IPS-15b (cell line): ENCODE data around the gene LDLRAD4.

Experiments used
- H3K27me3 ChIP-seq: one replicate; pipeline ENCODE4 v1.6.1; 2013; ENCODE audit warnings: low read length; ENCODE audit not compliant: control insufficient read depth, insufficient read depth
- H3K36me3 ChIP-seq: one replicate; pipeline ENCODE4 v1.6.1; 2013; ENCODE audit warnings: low read length; ENCODE audit not compliant: control insufficient read depth, insufficient read depth
- H3K4me1 ChIP-seq: one replicate; pipeline ENCODE4 v1.6.1; 2013; ENCODE audit warnings: mild to moderate bottlenecking, low read length; ENCODE audit not compliant: control insufficient read depth, insufficient read depth
- H3K4me3 ChIP-seq: one replicate; pipeline ENCODE4 v1.5.1; 2013; ENCODE audit warnings: low read depth, low read length
- H3K9ac ChIP-seq: one replicate; pipeline ENCODE4 v1.6.1; 2013; ENCODE audit warnings: low read depth, mild to moderate bottlenecking, low read length
- H3K9me3 ChIP-seq: one replicate; pipeline ENCODE4 v1.6.1; 2013; ENCODE audit warnings: mild to moderate bottlenecking, low read length; ENCODE audit not compliant: control insufficient read depth, insufficient read depth

LDLRAD4 gene

DNA sequence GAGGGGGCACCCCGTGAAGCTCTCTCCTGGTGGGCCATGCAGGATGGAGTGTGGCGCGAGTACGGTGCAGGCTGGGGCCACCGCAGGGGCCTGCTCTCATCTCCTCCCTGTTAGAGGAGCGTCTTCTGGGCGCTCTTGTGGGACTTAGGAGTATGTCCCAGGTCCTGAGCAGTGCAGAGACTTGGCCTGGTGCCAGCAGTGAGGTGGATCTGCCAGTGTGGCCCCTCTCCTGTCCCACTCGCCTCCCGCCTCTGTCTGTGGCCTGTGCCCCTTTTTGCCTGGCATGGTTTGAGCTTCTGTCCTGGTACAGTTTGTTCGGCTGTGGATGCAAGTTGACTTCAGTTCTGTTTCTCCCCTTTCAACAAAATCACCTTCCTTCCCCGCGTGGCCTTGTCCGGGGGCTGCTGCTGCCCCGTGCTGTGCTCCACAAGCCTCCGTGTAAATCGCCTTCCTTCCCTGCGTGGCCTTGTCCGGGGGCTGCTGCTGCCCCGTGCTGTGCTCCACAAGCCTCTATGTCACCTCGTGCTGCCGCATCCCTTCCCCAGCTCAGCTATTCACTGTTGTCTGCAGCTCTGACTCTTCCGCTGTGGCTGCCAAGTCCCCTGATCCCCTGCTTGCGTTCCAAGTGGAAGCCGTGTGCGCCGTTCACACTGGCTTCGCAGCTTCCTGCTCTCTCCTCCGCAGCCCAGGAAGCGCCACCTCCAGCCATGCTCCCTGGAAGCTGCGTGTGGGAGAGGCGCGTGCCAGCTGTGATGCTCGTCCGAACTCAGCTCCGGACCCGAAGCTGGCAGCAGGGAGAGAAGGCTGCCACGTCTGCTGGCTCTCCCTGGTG lies 13.7 kb downstream of the LDLRAD4 start:
- H3K9me3 ChIP-seq: no peaks in the 10 kb centered on the region
- no peak overlapping the region for H3K9ac ChIP-seq
- no peak overlapping the region for H3K4me3 ChIP-seq
- H3K36me3 ChIP-seq: no peaks in the 10 kb centered on the region
- H3K27me3 ChIP-seq: no peaks in the 10 kb centered on the region
- H3K4me1 ChIP-seq: no peaks in the 10 kb centered on the region

DNA sequence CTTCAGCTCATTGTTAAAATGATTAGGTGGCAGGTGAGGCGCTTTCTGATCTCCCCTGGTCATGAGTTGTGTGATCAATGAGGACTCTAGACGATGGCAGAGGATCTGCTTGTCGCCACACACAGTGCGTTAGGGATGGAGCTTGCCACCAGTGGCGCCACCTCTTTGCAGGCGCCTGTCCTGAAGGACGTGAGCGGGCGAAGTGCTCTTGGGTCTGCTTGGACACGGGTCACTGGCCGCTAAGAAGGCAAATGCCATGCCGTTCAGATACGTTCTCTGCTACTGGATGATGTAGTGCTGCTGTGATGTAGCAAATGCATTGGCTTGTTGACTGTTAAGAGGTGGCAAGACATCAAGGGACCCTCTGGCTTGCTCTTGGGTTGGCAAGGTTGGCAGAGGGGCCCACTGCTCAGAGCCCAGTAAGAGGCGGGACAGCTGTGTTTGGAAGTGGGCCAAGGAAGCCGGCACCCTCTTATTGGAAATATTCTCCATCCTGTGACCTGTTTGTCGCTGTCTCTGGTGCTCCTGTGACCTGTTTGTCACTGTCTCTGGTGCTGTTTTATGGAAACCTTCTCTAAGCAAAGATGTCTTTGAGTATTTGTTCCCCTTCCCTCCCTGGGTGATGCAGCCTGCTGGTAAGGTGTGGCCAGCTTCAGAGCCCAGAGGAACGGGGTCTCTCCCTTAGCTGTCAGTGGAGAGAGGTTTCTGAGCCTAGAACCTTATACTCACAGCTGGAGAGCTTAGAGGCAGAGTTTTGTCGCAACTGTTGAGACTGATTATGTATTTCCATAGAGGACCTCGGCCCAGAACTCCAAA lies 14.6 kb downstream of the LDLRAD4 start:
- no peaks in the 10 kb centered on the region for H3K9me3 ChIP-seq
- H3K9ac ChIP-seq: no peak overlapping the region
- H3K4me1 ChIP-seq: no peaks in the 10 kb centered on the region
- no peaks in the 10 kb centered on the region for H3K36me3 ChIP-seq
- H3K27me3 ChIP-seq: no peaks in the 10 kb centered on the region
- H3K4me3 ChIP-seq: no peak overlapping the region

DNA sequence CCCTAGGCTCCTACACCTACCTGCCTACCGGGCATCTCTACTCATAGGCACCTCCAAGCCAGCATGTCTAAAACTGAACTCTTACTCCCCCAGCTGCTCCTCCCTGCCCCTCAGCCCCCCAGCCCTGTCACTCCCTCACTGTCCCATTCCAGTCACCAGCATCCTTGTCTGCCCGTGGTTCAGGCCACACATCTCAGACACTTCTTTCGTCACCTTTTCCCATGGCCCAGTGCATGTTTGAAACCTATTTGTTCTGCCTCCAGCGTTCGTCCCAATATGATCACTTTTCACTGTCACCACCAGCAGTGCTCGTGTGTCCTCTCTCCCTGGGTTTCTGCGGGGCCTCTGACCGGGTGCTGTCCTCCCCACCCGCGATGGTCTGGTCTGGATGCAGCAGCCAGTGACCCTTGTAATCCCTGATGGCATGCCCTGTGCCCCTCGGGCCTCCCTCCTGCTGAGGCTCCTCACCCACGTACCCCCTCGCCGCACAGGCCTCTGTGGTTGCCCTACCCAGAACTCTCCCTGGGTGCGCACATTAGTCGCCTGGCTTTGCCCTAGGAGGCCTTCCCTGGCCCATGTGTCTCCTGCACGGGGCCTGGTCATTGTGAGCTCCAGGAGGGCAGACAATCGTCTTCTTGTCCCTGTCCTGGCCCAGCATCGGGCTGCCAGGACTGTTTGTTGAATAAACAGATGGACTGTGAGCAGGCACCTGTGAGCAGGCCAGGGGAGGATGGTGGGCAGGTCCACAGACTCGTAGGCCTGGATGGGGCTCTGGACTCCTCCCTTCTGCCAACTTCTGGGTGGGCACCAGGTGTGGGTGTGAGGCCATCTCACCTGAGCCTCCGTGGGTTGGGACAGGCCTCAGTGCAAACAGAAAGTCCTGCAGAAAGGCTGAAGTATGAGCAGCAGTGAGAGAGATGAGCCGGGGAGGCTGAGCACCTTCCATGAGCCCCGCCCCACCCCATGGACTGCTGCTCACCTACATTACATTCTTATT lies 15.5 kb downstream of the LDLRAD4 start:
- H3K4me3 ChIP-seq: no peak overlapping the region
- H3K27me3 ChIP-seq: no peaks in the 10 kb centered on the region
- H3K9me3 ChIP-seq: no peaks in the 10 kb centered on the region
- H3K9ac ChIP-seq: no peak overlapping the region
- H3K4me1 ChIP-seq: no peaks in the 10 kb centered on the region
- no peaks in the 10 kb centered on the region for H3K36me3 ChIP-seq

DNA sequence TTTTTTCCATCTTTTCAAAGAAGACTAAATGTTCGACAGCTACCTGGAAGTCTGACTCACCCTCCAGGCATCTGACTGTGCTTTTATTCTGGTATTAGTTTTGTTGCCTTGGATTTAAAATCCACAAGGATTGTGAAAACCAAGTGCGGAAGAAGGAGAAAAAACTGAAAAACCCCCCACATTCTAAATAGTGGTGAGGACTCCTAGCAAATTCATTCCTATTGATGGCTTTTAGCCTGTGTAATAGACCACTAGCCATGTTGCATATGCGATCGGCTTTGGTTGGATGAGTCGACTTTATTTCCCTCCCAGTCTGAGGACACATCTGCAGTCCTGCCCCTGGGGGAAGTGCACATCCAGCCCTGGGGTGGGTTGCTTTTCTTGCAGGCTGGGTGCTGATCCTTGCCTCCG lies 16.9 kb downstream of the LDLRAD4 start:
- Histone ChIP-seq H3K36me3 (no peaks in the 10 kb centered on the region), H3K4me3 (no peak overlapping the region), H3K9ac (no peak overlapping the region), H3K27me3 (no peaks in the 10 kb centered on the region), H3K4me1 (no peaks in the 10 kb centered on the region), H3K9me3 (no peaks in the 10 kb centered on the region)

DNA sequence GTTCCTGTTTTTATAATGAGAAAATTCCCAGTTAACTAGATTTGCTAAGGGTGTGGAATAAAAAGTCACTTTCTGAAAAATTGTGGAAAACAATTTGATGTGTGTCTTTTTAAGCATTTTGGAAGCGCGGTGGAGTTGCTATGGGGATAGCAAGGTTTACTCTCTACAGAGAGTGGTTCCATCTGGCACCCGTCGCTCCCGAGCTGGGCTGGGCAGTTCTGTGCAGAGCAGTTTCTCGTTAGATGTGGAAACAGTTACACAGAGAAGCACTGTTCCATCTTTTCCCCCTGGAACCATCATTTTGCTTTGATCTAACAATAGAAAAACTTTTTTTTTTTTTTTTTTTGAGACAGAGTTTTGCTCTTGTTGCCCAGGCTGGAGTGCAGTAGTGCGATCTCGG lies 17.4 kb downstream of the LDLRAD4 start:
- Histone ChIP-seq H3K36me3 (no peaks in the 10 kb centered on the region), H3K9me3 (no peaks in the 10 kb centered on the region), H3K27me3 (no peaks in the 10 kb centered on the region), H3K9ac (no peak overlapping the region), H3K4me1 (no peaks in the 10 kb centered on the region), H3K4me3 (no peak overlapping the region)

DNA sequence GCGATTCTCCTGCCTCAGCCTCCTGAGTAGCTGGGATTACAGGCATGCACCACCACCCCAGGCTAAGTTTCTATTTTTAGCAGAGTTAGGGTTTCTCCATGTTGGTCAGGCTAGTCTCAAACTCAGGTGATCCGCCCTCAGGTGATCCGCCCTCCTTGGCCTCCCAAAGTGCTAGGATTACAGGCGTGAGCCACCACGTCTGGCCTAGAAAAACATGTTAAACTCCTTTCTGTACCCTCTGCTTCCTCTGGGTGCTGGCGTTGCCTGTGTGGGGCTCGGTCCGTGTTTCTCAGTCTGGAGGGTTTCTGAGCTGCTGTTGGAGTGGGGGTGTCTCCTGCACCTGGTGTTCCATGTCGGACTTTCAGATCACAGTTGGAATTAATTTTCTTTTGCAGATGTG lies 17.9 kb downstream of the LDLRAD4 start:
- H3K27me3 ChIP-seq: no peaks in the 10 kb centered on the region
- no peak overlapping the region for H3K4me3 ChIP-seq
- H3K9ac ChIP-seq: no peak overlapping the region
- no peaks in the 10 kb centered on the region for H3K4me1 ChIP-seq
- no peaks in the 10 kb centered on the region for H3K9me3 ChIP-seq
- no peaks in the 10 kb centered on the region for H3K36me3 ChIP-seq

DNA sequence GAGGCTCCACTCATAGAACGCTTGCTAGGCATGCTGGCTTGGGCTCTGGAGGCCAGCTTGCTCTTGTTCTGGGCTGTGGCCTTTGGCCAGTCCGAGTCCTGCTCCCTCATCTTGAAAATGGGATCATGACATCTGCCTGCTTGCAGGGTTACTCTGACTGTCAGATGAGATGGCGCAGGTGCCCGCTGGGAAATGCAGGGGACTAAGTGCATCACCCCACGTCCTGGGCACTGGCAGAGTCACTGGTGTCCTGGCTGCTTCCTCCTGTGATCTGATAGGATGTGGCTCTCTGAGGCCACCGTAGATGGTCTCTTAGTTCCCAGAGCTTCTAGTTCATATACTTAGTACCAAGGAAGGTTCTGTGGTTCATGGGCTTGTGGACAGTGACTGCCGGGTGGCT lies 18.5 kb downstream of the LDLRAD4 start:
- no peaks in the 10 kb centered on the region for H3K4me1 ChIP-seq
- H3K9ac ChIP-seq: no peak overlapping the region
- no peaks in the 10 kb centered on the region for H3K9me3 ChIP-seq
- H3K27me3 ChIP-seq: no peaks in the 10 kb centered on the region
- no peaks in the 10 kb centered on the region for H3K36me3 ChIP-seq
- H3K4me3 ChIP-seq: no peak overlapping the region

DNA sequence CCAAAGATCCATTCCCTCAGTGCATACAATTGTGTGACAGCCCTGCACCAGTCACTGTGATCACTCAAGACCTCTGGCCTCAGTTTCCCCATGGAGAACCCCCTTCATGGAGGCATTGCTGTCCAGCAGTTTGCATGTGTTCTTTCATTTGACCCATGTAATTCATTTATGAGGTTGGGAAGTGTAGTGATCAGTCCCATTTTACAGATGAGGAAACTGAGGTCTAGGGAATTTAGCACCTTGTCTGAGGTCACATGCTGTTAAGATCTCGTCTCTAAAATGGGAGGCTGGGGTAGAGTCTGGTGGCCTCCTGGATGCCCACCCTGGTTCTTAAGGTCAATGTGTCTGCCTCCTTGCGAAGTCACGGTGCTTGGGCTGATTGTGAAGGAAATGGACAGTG lies 19.1 kb downstream of the LDLRAD4 start:
- H3K4me1 ChIP-seq: no peaks in the 10 kb centered on the region
- no peaks in the 10 kb centered on the region for H3K36me3 ChIP-seq
- no peak overlapping the region for H3K4me3 ChIP-seq
- H3K9me3 ChIP-seq: no peaks in the 10 kb centered on the region
- H3K9ac ChIP-seq: no peak overlapping the region
- H3K27me3 ChIP-seq: no peaks in the 10 kb centered on the region

DNA sequence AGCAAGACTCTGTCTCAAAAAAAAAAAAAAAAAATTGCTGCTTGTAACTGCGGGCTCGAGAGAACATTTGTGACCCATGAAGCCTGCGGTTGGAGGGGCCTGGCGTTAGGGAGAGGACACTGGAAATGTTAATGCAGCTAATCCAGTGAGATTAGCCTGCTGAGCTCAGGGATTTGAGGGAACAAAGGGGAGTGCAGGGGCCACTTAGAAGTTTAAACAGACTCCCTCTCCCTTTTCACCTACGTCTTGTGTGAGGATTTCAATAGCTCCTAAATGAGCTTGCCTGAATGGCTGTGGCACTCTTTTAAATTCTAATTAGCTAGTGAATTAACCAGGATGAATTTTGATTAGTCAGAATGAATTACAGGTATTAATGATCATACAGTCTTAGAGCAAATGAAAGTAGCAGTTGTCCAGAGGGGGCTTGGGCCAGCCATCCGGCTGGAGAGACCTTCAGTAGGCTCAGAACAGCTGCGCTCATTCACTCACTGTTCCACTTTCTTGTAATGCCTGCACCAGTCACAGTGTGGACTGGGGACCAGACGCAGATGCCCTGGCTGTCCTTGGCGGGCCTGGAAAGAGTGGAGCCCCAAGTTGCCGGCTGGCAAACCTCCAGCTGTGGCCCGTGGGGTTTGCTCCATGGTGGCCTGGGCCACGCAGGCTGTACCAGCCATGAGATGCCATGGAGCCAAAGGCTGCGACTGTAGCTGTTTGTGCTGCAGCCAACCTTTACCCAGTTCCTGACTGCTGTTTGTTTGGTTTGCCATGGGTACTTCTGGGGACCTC lies 20.8 kb downstream of the LDLRAD4 start:
- no peak overlapping the region for H3K9ac ChIP-seq
- no peak overlapping the region for H3K4me3 ChIP-seq
- no peaks in the 10 kb centered on the region for H3K27me3 ChIP-seq
- no peaks in the 10 kb centered on the region for H3K36me3 ChIP-seq
- H3K9me3 ChIP-seq: no peaks in the 10 kb centered on the region
- no peaks in the 10 kb centered on the region for H3K4me1 ChIP-seq

DNA sequence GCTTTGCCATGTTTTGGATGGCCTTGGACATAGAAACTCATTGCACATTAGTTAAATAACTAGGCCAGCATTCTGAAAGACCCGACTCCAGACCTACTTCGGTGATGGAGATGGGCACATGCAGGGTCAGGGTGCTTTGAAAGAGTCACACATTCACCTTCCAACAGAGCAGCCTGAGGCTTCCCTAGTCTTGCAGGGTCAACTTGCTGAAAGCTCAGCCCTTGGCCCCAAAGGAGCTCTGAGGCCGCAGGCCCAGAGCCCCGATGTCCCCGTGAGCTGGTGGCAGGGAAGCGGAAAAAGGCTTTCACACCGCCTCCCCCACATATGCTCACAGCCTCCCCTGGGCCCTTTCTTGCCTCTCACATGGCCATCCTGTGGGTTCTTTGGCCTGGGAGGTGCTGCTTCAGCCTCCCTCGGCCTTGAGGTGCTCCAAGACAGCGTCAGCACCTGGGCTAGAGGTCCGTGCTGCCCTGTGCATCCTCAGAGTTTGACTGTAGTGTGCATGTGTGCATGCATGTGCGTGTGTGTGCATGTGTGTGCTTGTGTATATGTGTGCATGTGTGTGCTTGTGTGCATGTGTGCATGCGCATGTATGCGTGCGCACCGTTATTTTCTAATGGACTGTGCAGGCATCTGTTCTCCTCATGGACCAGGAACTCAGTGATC lies 21.6 kb downstream of the LDLRAD4 start:
- Histone ChIP-seq H3K9me3 (no peaks in the 10 kb centered on the region), H3K4me1 (no peaks in the 10 kb centered on the region), H3K27me3 (no peaks in the 10 kb centered on the region), H3K4me3 (no peak overlapping the region), H3K36me3 (no peaks in the 10 kb centered on the region), H3K9ac (no peak overlapping the region)
